Endothelial cell of umbilical vein (primary cell): ENCODE measurements around the gene OR2AJ1. TPM values are rescaled to one million over a fixed set of nuclear protein-coding genes. Genes with fewer than 3 reads are reported as not detected.

ENCODE experiments used
- Bru-seq: library from RNA; stranded (reverse); fragments of 400-500 nt; gene quantifications from one replicate; lab custom pipeline; 2021; lab: Mats Ljungman, UMichigan
- BruChase-seq, 2 experiments: library from RNA; stranded (reverse); fragments of 400-500 nt; gene quantifications; one replicate each; lab custom pipeline; 2021; lab: Mats Ljungman, UMichigan
- BruUV-seq: library from RNA; stranded (reverse); fragments of 400-500 nt; replicated peaks from 2 replicates; lab custom pipeline; 2021; lab: Mats Ljungman, UMichigan
- CTCF ChIA-PET: fragments of 300-600, 350-600 bp; sonication (Branson Sonifier 250); formaldehyde crosslinking; loops from one replicate; lab custom pipeline; 2021; ENCODE audit warnings: antibody characterized with exemption, inconsistent platforms; lab: Charles Lee
- POLR2A ChIA-PET: fragments of 300-600, 350-600 bp; sonication (Branson Sonifier 250); formaldehyde crosslinking; loops from one replicate; lab custom pipeline; 2021; ENCODE audit warnings: antibody characterized with exemption, inconsistent platforms; lab: Charles Lee
- DNase-seq: peaks from one replicate; pipeline ENCODE4 v3.0.0-alpha.2; 2011; ENCODE audit warnings: low read depth, low spot score
- FAIRE-seq: peaks from 2 replicates; lab custom pipeline; 2011; peaks lifted over from hg19 to GRCh38; lab: Jason Lieb, UNC
- H2AFZ ChIP-seq: 2 replicates; pipeline ENCODE4 v1.6.0; 2012; ENCODE audit warnings: low read depth, low read length, control low read depth, inconsistent platforms
- H3K27ac ChIP-seq: 2 replicates; pipeline ENCODE4 v1.5.1; 2011; ENCODE audit warnings: low read depth, mild to moderate bottlenecking, control low read depth, low read length, moderate library complexity; ENCODE audit not compliant: insufficient read depth
- H3K27me3 ChIP-seq, 2 experiments: 2 replicates each; pipeline versions ENCODE4 v1.6.0 to v1.6.1; 2011; ENCODE audit warnings: low read length in 2 of 2, mixed read lengths in 1 of 2; ENCODE audit not compliant: control insufficient read depth in 2 of 2, insufficient read depth in 2 of 2
- H3K36me3 ChIP-seq, 2 experiments: 2 replicates in 1 of 2; 3 replicates in 1 of 2; pipeline ENCODE4 v1.5.1; 2011; ENCODE audit warnings: low read length in 2 of 2, mild to moderate bottlenecking in 1 of 2, moderate library complexity in 1 of 2; ENCODE audit not compliant: control insufficient read depth in 2 of 2, insufficient read depth in 2 of 2; ENCODE audit errors: extremely low read depth in 1 of 2
- H3K4me1 ChIP-seq: 3 replicates; pipeline ENCODE4 v1.5.1; 2011; ENCODE audit warnings: mild to moderate bottlenecking, low read length; ENCODE audit not compliant: control insufficient read depth, insufficient read depth; ENCODE audit errors: extremely low read depth
- H3K4me2 ChIP-seq: 2 replicates; pipeline ENCODE4 v1.6.1; 2011; ENCODE audit warnings: low read length, control low read depth, mixed read lengths; ENCODE audit not compliant: insufficient read depth
- H3K4me3 ChIP-seq, 3 experiments: fragments of 200-600 bp in 1 of 3; sonication (generic), shearing (Covaris generic) in 1 of 3; replicated peaks in 1 of 3; 2 replicates each; pipeline ENCODE4 v1.5.1; 2011 to 2016; ENCODE audit warnings: control low read depth in 3 of 3, low read length in 3 of 3, mild to moderate bottlenecking in 2 of 3, inconsistent platforms in 1 of 3, low read depth in 1 of 3, moderate library complexity in 1 of 3; ENCODE audit not compliant: insufficient read depth in 1 of 3
- H3K79me2 ChIP-seq: 2 replicates; pipeline ENCODE4 v1.6.0; 2012; ENCODE audit warnings: low read length, inconsistent platforms; ENCODE audit not compliant: control insufficient read depth, insufficient read depth
- H3K9ac ChIP-seq: replicated peaks from 2 replicates; pipeline ENCODE3; 2011; ENCODE audit warnings: low read length, control low read depth; ENCODE audit not compliant: insufficient read depth; ENCODE audit errors: extremely low read depth
- H3K9me1 ChIP-seq: replicated peaks from 3 replicates; pipeline ENCODE4 v1.6.0; 2011; ENCODE audit warnings: mild to moderate bottlenecking, low read length; ENCODE audit not compliant: control insufficient read depth, insufficient read depth; ENCODE audit errors: extremely low read depth
- H3K9me3 ChIP-seq: replicated peaks from 2 replicates; pipeline ENCODE4 v1.5.1; 2012; ENCODE audit warnings: low read length, inconsistent platforms; ENCODE audit not compliant: control insufficient read depth, insufficient read depth
- H4K20me1 ChIP-seq: replicated peaks from 2 replicates; pipeline ENCODE3; 2011; ENCODE audit warnings: mild to moderate bottlenecking, low read length; ENCODE audit not compliant: control insufficient read depth, insufficient read depth; ENCODE audit errors: extremely low read depth
- EZH2 ChIP-seq: IDR thresholded peaks from 2 replicates; pipeline ENCODE4 v1.6.1; 2012; ENCODE audit warnings: borderline replicate concordance, low read depth, mild to moderate bottlenecking, moderate library complexity, low read length, inconsistent platforms; ENCODE audit not compliant: severe bottlenecking
- FOS ChIP-seq: IDR thresholded peaks from 2 replicates; pipeline ENCODE4 v1.6.1; 2011; ENCODE audit warnings: mild to moderate bottlenecking, low read length, moderate library complexity, borderline replicate concordance; ENCODE audit not compliant: insufficient read depth
- GATA2 ChIP-seq: IDR thresholded peaks from 2 replicates; pipeline ENCODE4 v1.7.0; 2011; ENCODE audit warnings: low read depth, mild to moderate bottlenecking, moderate library complexity, mixed read lengths, low read length; ENCODE audit not compliant: insufficient read length, insufficient read depth
- JUN ChIP-seq: IDR thresholded peaks from 2 replicates; pipeline ENCODE4 v1.6.1; 2011; ENCODE audit warnings: borderline replicate concordance, low read depth; ENCODE audit not compliant: insufficient read length, insufficient read depth
- MYC ChIP-seq: IDR thresholded peaks from one replicate; pipeline ENCODE4 v1.6.1; 2011; ENCODE audit warnings: mild to moderate bottlenecking, low read depth, low read length
- POLR2A ChIP-seq: IDR thresholded peaks from 2 replicates; pipeline ENCODE4 v1.6.1; 2012; ENCODE audit warnings: low read depth, mild to moderate bottlenecking, control low read depth, low read length
- POLR2AphosphoS5 ChIP-seq: IDR thresholded peaks from 2 replicates; pipeline ENCODE4 v1.6.1; 2012; ENCODE audit warnings: low read depth, mild to moderate bottlenecking, control low read depth, low read length, moderate library complexity; ENCODE audit not compliant: insufficient read depth
- dilution Hi-C: fragments of 300-500 bp; cut with MboI; formaldehyde crosslinking; loops from one replicate; pipeline ENCODE4 v1.15.0; 2019; ENCODE audit warnings: low sequenced_read_pairs; ENCODE audit not compliant: extremely low pct_ligation_motif_present
- intact Hi-C: fragments of 100-400 bp; cut with micrococcal nuclease; formaldehyde crosslinking; loops from one replicate; pipeline ENCODE4 v1.10.0; 2022
- long read RNA-seq: library from polyadenylated mRNA; stranded (forward); transcript quantifications from one replicate; pipeline ENCODE4 v2.0.0, GENCODE V29; 2021
- polyA minus RNA-seq, 3 experiments: library from RNA; depleted of rRNA, polyadenylated mRNA; stranded (reverse); fragments of >200 nt; gene quantifications; 1 replicate in 1 of 3; 2 replicates in 2 of 3; pipeline ENCODE4 v1.2.3, GENCODE V29; 2011
- polyA plus RNA-seq, 4 experiments: library from polyadenylated mRNA; depleted of rRNA in 3 of 4; stranded (reverse) in 3 of 4; unstranded in 1 of 4; fragments of >200 nt; gene quantifications; 2 replicates each; pipeline versions ENCODE4 v1.2.1 to v1.2.3, GENCODE V29; 2011 to 2012; ENCODE audit warnings: missing spikeins in 1 of 4
- total RNA-seq: library from RNA; stranded (reverse); gene quantifications from 2 replicates; pipeline ENCODE4 v1.2.3, GENCODE V29; 2021
- TF ChIP-seq, protein P1 (sequence below): IDR thresholded peaks from 2 replicates; pipeline ENCODE4 v1.6.1; 2011; ENCODE audit not compliant: insufficient read depth, insufficient read length
- TF ChIP-seq, protein P2 (sequence below), 2 donors: IDR thresholded peaks; 1 replicate in 1 of 2; 2 replicates in 1 of 2; pipeline ENCODE4 v1.5.1; 2011; ENCODE audit warnings: low read length in 2 of 2, mild to moderate bottlenecking in 2 of 2, moderate library complexity in 2 of 2, control low read depth in 1 of 2, inconsistent platforms in 1 of 2, low read depth in 1 of 2; ENCODE audit not compliant: insufficient read depth in 1 of 2; ENCODE audit errors: extremely low read depth in 1 of 2

Gene OR2AJ1, protein sequence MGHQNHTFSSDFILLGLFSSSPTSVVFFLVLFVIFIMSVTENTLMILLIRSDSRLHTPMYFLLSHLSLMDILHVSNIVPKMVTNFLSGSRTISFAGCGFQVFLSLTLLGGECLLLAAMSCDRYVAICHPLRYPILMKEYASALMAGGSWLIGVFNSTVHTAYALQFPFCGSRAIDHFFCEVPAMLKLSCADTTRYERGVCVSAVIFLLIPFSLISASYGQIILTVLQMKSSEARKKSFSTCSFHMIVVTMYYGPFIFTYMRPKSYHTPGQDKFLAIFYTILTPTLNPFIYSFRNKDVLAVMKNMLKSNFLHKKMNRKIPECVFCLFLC
- total RNA-seq = not detected in 2 replicates
- polyA plus RNA-seq = not detected in 2 replicates
- polyA plus RNA-seq (2011; cell fraction: cytosol; rRNA removed) = not detected in 2 replicates
- polyA plus RNA-seq (2011; cell fraction: nucleus; rRNA removed) = not detected in 2 replicates
- polyA plus RNA-seq (2012) = not detected in 2 replicates
- not detected in 2 replicates for polyA minus RNA-seq
- polyA minus RNA-seq (2011; cell fraction: cytosol; rRNA and poly(A)+ RNA removed) = not detected
- polyA minus RNA-seq (2011; cell fraction: nucleus; rRNA and poly(A)+ RNA removed) = not detected in 2 replicates
- Bru-seq, nascent RNA = not detected
- not detected for BruChase-seq, experiment 1, labeled RNA remaining after a 6-hour chase
- BruChase-seq, experiment 2, labeled RNA remaining after a 2-hour chase = percentile 8 among the genes with signal in this experiment
- long read RNA-seq = 0 reads

DNA sequence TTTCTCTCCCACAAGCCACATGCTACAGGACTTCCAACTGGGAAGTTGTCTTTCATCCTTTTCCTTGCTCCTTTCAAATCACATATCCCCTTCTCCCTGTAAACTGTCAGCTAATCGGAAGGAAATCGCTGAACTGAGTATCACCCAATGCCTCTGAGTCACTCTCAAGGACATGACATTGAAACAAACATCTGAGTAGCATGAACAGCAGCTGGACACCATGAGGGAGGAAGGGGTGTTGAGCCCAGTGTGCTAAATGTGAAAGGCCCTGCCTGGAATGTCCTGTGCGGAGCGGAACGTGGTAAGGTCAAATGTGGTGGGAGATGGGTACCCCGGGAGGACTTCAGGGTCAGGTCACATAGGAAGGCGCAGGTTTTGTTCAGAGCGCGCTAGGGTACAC, at the start of gene OR2AJ1:
TSS of gene OR2AJ1 (plus strand) at position 22 of the 400 bp plus-strand sequence. CDS start 8,880 bp downstream, outside the sequence.
- no peak within 1 kb of the TSS for H3K4me3 ChIP-seq
- intact Hi-C loops = no loop called here
- no peak within 1 kb of the TSS for H3K4me2 ChIP-seq
- TF ChIP-seq JUN (no peak), POLR2AphosphoS5 (no peak), EZH2 (no peak), FOS (no peak), POLR2A (no peak), MYC (no peak), GATA2 (no peak)
- TF ChIP-seq, protein P1, sequence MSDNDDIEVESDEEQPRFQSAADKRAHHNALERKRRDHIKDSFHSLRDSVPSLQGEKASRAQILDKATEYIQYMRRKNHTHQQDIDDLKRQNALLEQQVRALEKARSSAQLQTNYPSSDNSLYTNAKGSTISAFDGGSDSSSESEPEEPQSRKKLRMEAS = no peak
- TF ChIP-seq, protein P2, sequence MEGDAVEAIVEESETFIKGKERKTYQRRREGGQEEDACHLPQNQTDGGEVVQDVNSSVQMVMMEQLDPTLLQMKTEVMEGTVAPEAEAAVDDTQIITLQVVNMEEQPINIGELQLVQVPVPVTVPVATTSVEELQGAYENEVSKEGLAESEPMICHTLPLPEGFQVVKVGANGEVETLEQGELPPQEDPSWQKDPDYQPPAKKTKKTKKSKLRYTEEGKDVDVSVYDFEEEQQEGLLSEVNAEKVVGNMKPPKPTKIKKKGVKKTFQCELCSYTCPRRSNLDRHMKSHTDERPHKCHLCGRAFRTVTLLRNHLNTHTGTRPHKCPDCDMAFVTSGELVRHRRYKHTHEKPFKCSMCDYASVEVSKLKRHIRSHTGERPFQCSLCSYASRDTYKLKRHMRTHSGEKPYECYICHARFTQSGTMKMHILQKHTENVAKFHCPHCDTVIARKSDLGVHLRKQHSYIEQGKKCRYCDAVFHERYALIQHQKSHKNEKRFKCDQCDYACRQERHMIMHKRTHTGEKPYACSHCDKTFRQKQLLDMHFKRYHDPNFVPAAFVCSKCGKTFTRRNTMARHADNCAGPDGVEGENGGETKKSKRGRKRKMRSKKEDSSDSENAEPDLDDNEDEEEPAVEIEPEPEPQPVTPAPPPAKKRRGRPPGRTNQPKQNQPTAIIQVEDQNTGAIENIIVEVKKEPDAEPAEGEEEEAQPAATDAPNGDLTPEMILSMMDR (IDR thresholded peaks at IDR 0.05; ENCODE audit: extremely low read depth in 1 of 2, insufficient read depth in 1 of 2, low read depth in 1 of 2, low read length in 2 of 2) = no peak
- no peaks in the 10 kb centered on the region for H3K4me1 ChIP-seq
- H3K9me3 ChIP-seq = no peaks in the 10 kb centered on the region
- ChIA-PET CTCF (no interaction called here), POLR2A (no interaction called here)
- FAIRE-seq (no peak), DNase-seq (no peak)
- no peaks in the 10 kb centered on the region for H3K9me1 ChIP-seq
- no peaks in the 10 kb centered on the region for H3K79me2 ChIP-seq
- no peak within 1 kb of the TSS for H3K9ac ChIP-seq
- H3K27ac ChIP-seq = no peak within 1 kb of the TSS
- no TSS peak for BruUV-seq
- no peak within 1 kb of the TSS for H2AFZ ChIP-seq
- H3K36me3 ChIP-seq = no peaks in the 10 kb centered on the region
- H4K20me1 ChIP-seq = no peaks in the 10 kb centered on the region
- H3K27me3 ChIP-seq = no peaks in the 10 kb centered on the region
- dilution Hi-C loops = no loop called here
